GM12874 (cell line): ENCODE measurements around the gene CDC42BPB.

Experiments used
- TF ChIP-seq, protein P1 (sequence below): IDR thresholded peaks from 2 replicates; pipeline ENCODE4 v1.5.1; 2011; ENCODE audit warnings: low read depth, mild to moderate bottlenecking, control low read depth, low read length, moderate library complexity; ENCODE audit not compliant: insufficient read depth

The CDC42BPB gene

DNA sequence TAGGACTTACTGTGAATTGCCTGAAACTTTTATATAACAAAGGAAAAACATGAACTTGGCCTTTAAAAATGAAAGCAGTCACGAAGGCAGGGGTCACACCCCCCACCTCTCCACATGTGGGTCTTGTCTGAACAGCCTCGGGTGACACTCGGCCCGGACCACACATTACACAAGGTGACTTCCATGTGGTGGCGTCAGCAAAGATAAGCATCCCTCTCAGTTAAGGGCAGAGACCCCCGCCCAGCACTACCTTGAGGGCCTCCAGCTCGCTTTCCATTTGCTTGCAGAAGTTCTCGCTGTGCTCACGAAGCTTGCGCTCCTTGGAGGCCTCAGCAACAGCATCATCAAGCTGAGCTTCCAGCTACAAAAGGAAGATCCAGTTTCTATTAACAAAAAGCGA is 87.4 kb downstream of the CDC42BPB start:
- TF ChIP-seq, protein P1, sequence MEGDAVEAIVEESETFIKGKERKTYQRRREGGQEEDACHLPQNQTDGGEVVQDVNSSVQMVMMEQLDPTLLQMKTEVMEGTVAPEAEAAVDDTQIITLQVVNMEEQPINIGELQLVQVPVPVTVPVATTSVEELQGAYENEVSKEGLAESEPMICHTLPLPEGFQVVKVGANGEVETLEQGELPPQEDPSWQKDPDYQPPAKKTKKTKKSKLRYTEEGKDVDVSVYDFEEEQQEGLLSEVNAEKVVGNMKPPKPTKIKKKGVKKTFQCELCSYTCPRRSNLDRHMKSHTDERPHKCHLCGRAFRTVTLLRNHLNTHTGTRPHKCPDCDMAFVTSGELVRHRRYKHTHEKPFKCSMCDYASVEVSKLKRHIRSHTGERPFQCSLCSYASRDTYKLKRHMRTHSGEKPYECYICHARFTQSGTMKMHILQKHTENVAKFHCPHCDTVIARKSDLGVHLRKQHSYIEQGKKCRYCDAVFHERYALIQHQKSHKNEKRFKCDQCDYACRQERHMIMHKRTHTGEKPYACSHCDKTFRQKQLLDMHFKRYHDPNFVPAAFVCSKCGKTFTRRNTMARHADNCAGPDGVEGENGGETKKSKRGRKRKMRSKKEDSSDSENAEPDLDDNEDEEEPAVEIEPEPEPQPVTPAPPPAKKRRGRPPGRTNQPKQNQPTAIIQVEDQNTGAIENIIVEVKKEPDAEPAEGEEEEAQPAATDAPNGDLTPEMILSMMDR: no peak

DNA sequence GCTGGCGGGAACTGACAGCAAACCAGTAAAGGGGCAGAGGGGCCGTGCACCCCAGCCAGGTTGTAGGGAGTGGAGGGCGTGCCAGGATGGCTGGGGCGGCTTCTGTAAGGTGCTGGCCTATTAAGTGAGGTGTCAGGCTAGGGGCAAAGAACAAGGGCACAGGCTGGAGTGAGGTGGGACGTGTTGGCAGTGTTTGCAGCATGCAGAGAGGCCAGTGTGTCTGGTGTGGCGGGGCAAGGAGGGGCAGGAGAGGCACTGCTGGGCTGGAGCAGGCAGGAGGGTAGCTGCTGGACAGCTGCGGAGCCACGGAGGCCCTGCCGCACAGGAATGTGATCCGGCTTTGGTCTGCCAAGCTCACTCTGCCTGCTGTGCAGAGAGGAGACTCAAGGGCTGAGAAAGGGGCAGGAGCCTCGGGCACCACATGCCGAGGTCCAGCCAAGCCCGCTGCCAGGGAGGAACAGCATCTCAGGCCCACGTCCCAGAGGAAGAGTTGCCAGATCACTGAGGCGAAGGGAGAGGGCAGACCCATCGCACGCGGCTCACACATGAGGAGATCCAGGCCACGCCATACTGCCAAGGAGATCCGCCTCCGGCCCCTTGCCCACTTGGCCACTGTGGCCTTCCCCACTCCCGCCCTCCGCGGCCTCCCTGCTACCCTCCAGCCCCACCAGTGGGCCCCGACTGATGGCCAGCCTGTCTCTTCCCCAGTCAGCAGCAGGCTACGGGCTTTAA is 88.1 kb downstream of the CDC42BPB start:
- TF ChIP-seq, protein P1: no peak

DNA sequence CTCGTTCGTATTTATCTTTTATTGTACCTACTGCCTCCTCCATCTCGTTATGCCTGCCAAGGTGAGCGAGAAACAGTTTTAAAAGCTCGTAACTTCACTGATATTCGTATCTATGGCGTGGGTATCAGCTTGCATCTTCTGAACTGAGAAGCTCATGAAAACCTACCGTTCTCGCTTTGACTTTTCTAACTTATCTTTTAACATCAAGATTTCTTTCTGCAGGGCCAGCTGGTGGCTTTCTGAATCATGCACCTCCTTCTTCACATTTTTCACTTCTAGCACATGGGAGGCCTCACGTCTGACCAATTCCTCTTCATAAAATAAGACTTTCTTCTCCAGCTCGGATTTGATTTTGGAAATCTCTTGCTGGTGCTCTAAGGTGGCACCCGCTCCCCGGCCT is 89.0 kb downstream of the CDC42BPB start:
- TF ChIP-seq, protein P1: no peak

DNA sequence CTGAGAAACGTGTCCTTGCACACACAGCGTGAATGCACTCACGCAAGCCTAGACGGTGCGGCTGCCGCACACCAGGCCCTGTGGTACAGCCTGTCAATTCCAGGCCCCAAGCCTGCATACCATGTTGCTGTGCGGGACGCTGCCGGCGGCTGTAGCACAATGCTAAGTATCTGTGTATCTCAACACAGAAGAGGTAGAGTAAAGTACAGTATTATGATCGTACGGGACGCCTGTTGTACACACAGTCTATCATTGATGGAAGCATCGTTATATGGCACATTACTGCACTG is 89.9 kb downstream of the CDC42BPB start:
- TF ChIP-seq, protein P1: no peak

DNA sequence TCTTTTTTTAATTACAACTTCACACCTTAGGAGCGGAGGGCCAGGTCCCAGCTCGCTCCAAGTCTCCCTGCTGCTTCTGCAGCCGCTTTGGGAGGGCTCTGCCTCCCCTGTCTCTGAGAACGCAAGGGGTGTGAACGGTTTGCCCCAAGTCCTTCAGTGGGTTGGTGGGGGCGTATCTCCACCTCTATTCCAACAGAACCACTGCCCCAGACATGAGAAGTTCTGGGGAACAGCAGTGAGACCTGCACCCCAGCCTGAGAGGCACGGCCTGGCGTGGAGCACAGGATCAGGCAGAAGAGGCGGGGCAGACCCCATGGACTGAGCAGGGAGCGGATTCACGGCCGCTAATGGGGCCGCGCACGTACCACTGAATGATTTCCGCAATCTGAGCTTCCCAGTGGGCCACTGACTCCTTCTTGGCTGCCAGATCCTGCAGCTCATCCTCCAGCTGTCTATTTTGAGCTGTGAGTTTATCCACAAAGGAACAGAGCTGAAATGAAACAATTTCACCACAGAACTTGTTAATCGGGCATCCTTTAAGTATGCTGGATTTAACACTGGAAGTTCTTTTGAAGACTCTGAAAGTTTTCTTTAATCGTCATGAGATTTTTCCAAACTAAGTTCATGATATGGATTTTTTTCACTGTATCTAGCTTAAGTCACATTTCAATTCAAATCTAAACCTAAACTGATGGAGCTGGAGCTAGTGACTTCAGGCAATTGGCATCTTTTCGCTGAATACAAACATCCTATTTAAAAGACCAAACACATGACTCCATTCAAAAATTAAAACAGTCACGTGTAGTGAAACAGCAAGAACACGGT is 90.5 kb downstream of the CDC42BPB start:
- TF ChIP-seq, protein P1: no peak

DNA sequence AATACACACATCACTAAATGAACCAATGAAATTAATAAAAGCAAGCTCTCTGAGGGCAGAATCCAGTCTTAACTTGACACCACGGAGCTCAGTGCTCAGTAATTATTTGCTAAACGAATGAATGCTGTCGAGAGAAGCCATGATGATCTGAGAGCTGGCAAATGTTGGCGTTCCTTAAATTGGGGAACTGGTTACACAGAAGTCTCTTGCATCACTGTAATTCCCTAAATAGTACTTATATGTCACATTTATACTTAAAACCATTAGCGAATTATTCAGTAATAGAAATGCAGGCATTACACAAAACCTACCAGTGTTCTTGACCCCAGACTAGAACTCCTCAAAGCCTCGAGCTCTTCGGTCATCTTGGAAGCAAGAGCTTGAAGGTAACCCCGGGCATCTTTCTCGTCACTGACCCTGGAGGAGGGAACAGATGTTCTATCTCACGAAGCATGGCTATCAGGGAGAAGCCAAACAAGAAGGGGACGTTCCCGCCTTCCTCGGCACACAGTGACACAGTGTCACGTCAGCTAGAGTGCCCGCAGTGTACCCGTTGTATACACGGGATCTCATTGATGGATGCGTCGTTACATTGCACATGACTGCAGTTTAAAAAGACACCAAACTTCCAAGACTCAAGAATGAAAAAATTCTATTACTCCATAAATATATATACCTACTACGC is 91.2 kb downstream of the CDC42BPB start:
- TF ChIP-seq, protein P1: no peak

DNA sequence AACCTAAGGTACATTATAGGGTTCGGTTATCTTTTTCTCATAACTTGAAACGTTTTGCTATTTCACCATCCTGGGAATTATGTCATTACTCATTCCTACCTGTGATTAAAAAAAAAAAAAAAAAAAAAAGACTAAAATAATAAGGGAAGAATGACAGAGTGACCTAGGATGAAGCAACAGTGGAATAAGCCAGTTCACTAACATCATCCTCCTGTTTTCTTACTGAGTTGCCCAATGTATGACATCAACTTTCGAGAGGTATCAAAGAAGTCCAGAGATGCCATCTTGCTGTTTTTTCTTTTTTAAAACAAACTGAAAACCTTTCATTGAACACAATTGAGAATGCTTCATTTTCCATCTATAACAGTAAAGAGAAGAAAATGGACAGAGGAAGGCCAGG is 92.1 kb downstream of the CDC42BPB start:
- TF ChIP-seq, protein P1: no peak
